HG03378 (cell line): ENCODE measurements around the gene HDHD5.
"Not testable (repeated sequence)": the region's sequence is repeated elsewhere in the genome, so short reads cannot be mapped to it uniquely, and the experiment has no call there.

Source experiments
- ATAC-seq: cut with Tn5 transposase; IDR thresholded peaks from one replicate; pipeline ENCODE4 v1.9.1; 2021; ENCODE audit warnings: mild to moderate bottlenecking, moderate library complexity; ENCODE audit not compliant: unreplicated experiment

HDHD5 gene

GRCh38 chr22:17157714-17158113 lies 1.4 kb downstream of the HDHD5 start:
- no peak for ATAC-seq

GRCh38 chr22:17155941-17156340 lies 3.1 kb downstream of the HDHD5 start:
- no peak for ATAC-seq

- no peak for ATAC-seq
Observed at GRCh38 chr22:17152971-17153370, 6.1 kb downstream of the HDHD5 start.

GRCh38 chr22:17152340-17152739 lies 6.7 kb downstream of the HDHD5 start:
- ATAC-seq, result no peak

GRCh38 chr22:17149076-17149815 lies 9.8 kb downstream of the HDHD5 start:
- no peak for ATAC-seq

- ATAC-seq, result not testable (repeated sequence)
Observed at GRCh38 chr22:17147458-17147857, 11.6 kb downstream of the HDHD5 start.

GRCh38 chr22:17145021-17145680 lies 13.9 kb downstream of the HDHD5 start:
- ATAC-seq, result no peak

- ATAC-seq, result no peak
Observed at GRCh38 chr22:17143826-17144225, 15.3 kb downstream of the HDHD5 start.

GRCh38 chr22:17143101-17143500 lies 16.0 kb downstream of the HDHD5 start:
- ATAC-seq, result no peak

- ATAC-seq, result no peak
Observed at GRCh38 chr22:17140826-17141766, 18.0 kb downstream of the HDHD5 start.

GRCh38 chr22:17140022-17140421 lies 19.1 kb downstream of the HDHD5 start:
- no peak for ATAC-seq

GRCh38 chr22:17138513-17138912 lies 20.6 kb downstream of the HDHD5 start:
- ATAC-seq, result no peak

GRCh38 chr22:17137861-17138425 lies 21.1 kb downstream of the HDHD5 start:
- no peak for ATAC-seq

GRCh38 chr22:17137170-17137569 lies 21.9 kb downstream of the HDHD5 start:
- no peak for ATAC-seq

GRCh38 chr22:17135153-17135760 lies 23.8 kb downstream of the HDHD5 start:
- ATAC-seq, result no peak

GRCh38 chr22:17133137-17133536 lies 25.9 kb downstream of the HDHD5 start:
- no peak for ATAC-seq

GRCh38 chr22:17132112-17132511 lies 27.0 kb downstream of the HDHD5 start:
- ATAC-seq, result no peak

- no peak for ATAC-seq
Observed at GRCh38 chr22:17131686-17132085, 27.4 kb downstream of the HDHD5 start.

- ATAC-seq, result no peak
Observed at GRCh38 chr22:17130199-17130598, 28.9 kb downstream of the HDHD5 start.
